Common myeloid progenitor, CD34-positive (primary cell): ENCODE results near the gene B3GNT5.
A peak's percentile ranks its signal among the peaks of the same experiment; 100 is the strongest.

ENCODE experiments used
- CTCF ChIA-PET: fragments of 350-600 bp; sonication (Branson Sonifier 250); formaldehyde crosslinking; loops from one replicate; lab custom pipeline; 2021; ENCODE audit warnings: antibody characterized with exemption; lab: Charles Lee
- POLR2A ChIA-PET: fragments of 350-600 bp; sonication (Branson Sonifier 250); formaldehyde crosslinking; loops from one replicate; lab custom pipeline; 2021; ENCODE audit warnings: antibody characterized with exemption; lab: Charles Lee
- DNase-seq, 3 donors: peaks; one replicate each; pipeline versions ENCODE4 v3.0.0 to v3.0.0-alpha.2; 2013
- H3K27ac ChIP-seq, 2 experiments: 1 replicate in 1 of 2; 2 replicates in 1 of 2; pipeline ENCODE4 v1.7.0; 2013; ENCODE audit warnings: inconsistent platforms in 2 of 2, low read length in 2 of 2, mild to moderate bottlenecking in 2 of 2, low read depth in 1 of 2, moderate library complexity in 1 of 2; ENCODE audit not compliant: severe bottlenecking in 2 of 2, insufficient read depth in 1 of 2, poor library complexity in 1 of 2
- H3K27me3 ChIP-seq, 5 experiments: replicated peaks in 2 of 5; 1 replicate in 3 of 5; 2 replicates in 2 of 5; pipeline versions ENCODE4 v1.6.1 to v1.7.0; 2013; ENCODE audit warnings: low read length in 4 of 5, mild to moderate bottlenecking in 2 of 5, moderate library complexity in 2 of 5, inconsistent platforms in 1 of 5; ENCODE audit not compliant: insufficient read depth in 5 of 5, control insufficient read depth in 4 of 5
- H3K36me3 ChIP-seq, 4 experiments: 1 replicate in 2 of 4; 2 replicates in 2 of 4; pipeline versions ENCODE4 v1.6.1 to v1.7.0; 2013; ENCODE audit warnings: low read length in 3 of 4, control low read depth in 1 of 4, mild to moderate bottlenecking in 1 of 4; ENCODE audit not compliant: control insufficient read depth in 4 of 4, insufficient read depth in 4 of 4
- H3K4me1 ChIP-seq, 4 experiments: 1 replicate in 3 of 4; 2 replicates in 1 of 4; pipeline versions ENCODE4 v1.6.1 to v1.7.1; 2013; ENCODE audit warnings: low read length in 3 of 4, mild to moderate bottlenecking in 3 of 4, control low read depth in 1 of 4, inconsistent platforms in 1 of 4, moderate library complexity in 1 of 4; ENCODE audit not compliant: control insufficient read depth in 4 of 4, insufficient read depth in 4 of 4; ENCODE audit errors: control extremely low read depth in 1 of 4
- H3K4me3 ChIP-seq, 7 experiments: 1 replicate in 4 of 7; 2 replicates in 3 of 7; pipeline versions ENCODE4 v1.5.1 to v1.7.0; 2013; ENCODE audit warnings: mild to moderate bottlenecking in 7 of 7, low read length in 6 of 7, moderate library complexity in 6 of 7, inconsistent platforms in 2 of 7, low read depth in 2 of 7, control low read depth in 1 of 7; ENCODE audit not compliant: insufficient read depth in 4 of 7, control insufficient read depth in 1 of 7; ENCODE audit errors: extremely low read depth in 1 of 7
- H3K9me3 ChIP-seq, 5 experiments: 1 replicate in 4 of 5; 2 replicates in 1 of 5; pipeline versions ENCODE4 v1.6.1 to v1.7.1; 2013; ENCODE audit warnings: low read length in 4 of 5, mild to moderate bottlenecking in 2 of 5, inconsistent platforms in 1 of 5, low read depth in 1 of 5, moderate library complexity in 1 of 5; ENCODE audit not compliant: control insufficient read depth in 4 of 5, insufficient read depth in 2 of 5; ENCODE audit errors: control extremely low read depth in 1 of 5
- WGBS: methylation state at CpG from one replicate; pipeline ENCODE4 v1.1.5; 2013; ENCODE audit not compliant: insufficient coverage; 5-methylcytosine and 5-hydroxymethylcytosine counted together

B3GNT5 gene

GRCh38 chr3:183274609-183275008 lies 21.6 kb downstream of the B3GNT5 start:
- CTCF ChIA-PET, result interaction anchor here (0.6 to 1.5 kb wide), 5 partner anchors 10 to 205 kb away, joined by 3 to 7 read pairs (median 4); partner anchors contain the start of gene B3GNT5
- Histone ChIP-seq H3K27me3 (no peaks in the 10 kb centered on the region), H3K4me1 (peaks cover 6 to 26% (median 11%) of the 10 kb centered on the region in 4 experiments), H3K9me3 (no peaks in the 10 kb centered on the region), H3K27ac (no peak overlapping the region), H3K36me3 (peaks cover 0 to 18% (median 8%) of the 10 kb centered on the region in 4 experiments), H3K4me3 (no peak overlapping the region)
- no peak for DNase-seq
- WGBS, result 97% methylated on average over 4 of the region's 5 CpGs
- POLR2A ChIA-PET, result interaction anchor here (0.7 kb wide), 1 partner anchor 28 kb away, joined by 3 read pairs; no protein-coding TSS in a partner anchor

GRCh38 chr3:183275418-183275817 lies 22.4 kb downstream of the B3GNT5 start:
- no peak overlapping the region for H3K4me3 ChIP-seq
- ChIA-PET CTCF (interaction anchor here (0.8 to 1.8 kb wide), 5 partner anchors 16 to 107 kb away, joined by 3 to 7 read pairs (median 4); partner anchors contain the start of gene B3GNT5), POLR2A (interaction anchor here (0.7 kb wide), 1 partner anchor 27 kb away, joined by 3 read pairs; no protein-coding TSS in a partner anchor)
- H3K36me3 ChIP-seq, result peaks cover 0 to 9% (median 4%) of the 10 kb centered on the region in 4 experiments
- H3K4me1 ChIP-seq, result peaks cover 6 to 26% (median 11%) of the 10 kb centered on the region in 4 experiments
- no peaks in the 10 kb centered on the region for H3K9me3 ChIP-seq
- H3K27me3 ChIP-seq, result no peaks in the 10 kb centered on the region
- 0% methylated on average over 1 of the region's 2 CpGs for WGBS
- peak; percentile 80 to 96 (median 95) for DNase-seq
- H3K27ac ChIP-seq, result peak overlapping the region; percentile 25 to 45

GRCh38 chr3:183275937-183276336 lies 22.9 kb downstream of the B3GNT5 start:
- no peak for DNase-seq
- WGBS, result no CpG with 5 or more reads among the region's 3 CpGs
- Histone ChIP-seq H3K4me1 (peaks cover 6 to 26% (median 11%) of the 10 kb centered on the region in 4 experiments), H3K4me3 (no peak overlapping the region), H3K27me3 (no peaks in the 10 kb centered on the region), H3K27ac (peak overlapping the region; percentile 25 to 35), H3K9me3 (no peaks in the 10 kb centered on the region), H3K36me3 (peaks cover 0 to 5% (median 3%) of the 10 kb centered on the region in 4 experiments)
- ChIA-PET CTCF (interaction anchor here (1.2 to 1.8 kb wide), 4 partner anchors 10 to 107 kb away, joined by 3 to 6 read pairs (median 4); no protein-coding TSS in a partner anchor), POLR2A (interaction anchor here (0.7 kb wide), 1 partner anchor 17 kb away, joined by 3 read pairs; no protein-coding TSS in a partner anchor)

GRCh38 chr3:183277260-183277659 lies 24.2 kb downstream of the B3GNT5 start:
- Histone ChIP-seq H3K9me3 (no peaks in the 10 kb centered on the region), H3K36me3 (peaks cover 0 to 3% (median 0%) of the 10 kb centered on the region in 4 experiments), H3K27ac (no peak overlapping the region), H3K4me3 (no peak overlapping the region), H3K4me1 (peaks cover 6 to 30% (median 12%) of the 10 kb centered on the region in 4 experiments), H3K27me3 (no peaks in the 10 kb centered on the region)
- CTCF ChIA-PET, result interaction anchor here (1.2 kb wide), 1 partner anchor 105 kb away, joined by 4 read pairs; no protein-coding TSS in a partner anchor
- DNase-seq, result no peak
- POLR2A ChIA-PET, result no interaction called here
- WGBS, result 83% methylated on average over 1 of the region's 5 CpGs

GRCh38 chr3:183278479-183279088 lies 25.5 kb downstream of the B3GNT5 start:
- WGBS, result 100% methylated on average over 1 of the region's 4 CpGs
- Histone ChIP-seq H3K9me3 (no peaks in the 10 kb centered on the region), H3K4me3 (no peak overlapping the region), H3K27me3 (no peaks in the 10 kb centered on the region), H3K4me1 (peaks cover 6 to 22% (median 11%) of the 10 kb centered on the region in 4 experiments), H3K27ac (no peak overlapping the region), H3K36me3 (peaks cover 0 to 3% (median 0%) of the 10 kb centered on the region in 4 experiments)
- no peak for DNase-seq
- ChIA-PET POLR2A (no interaction called here), CTCF (interaction anchor here (1.2 kb wide), 2 partner anchors 20 to 140 kb away, joined by 3 to 4 read pairs; no protein-coding TSS in a partner anchor)

GRCh38 chr3:183279371-183279770 lies 26.3 kb downstream of the B3GNT5 start:
- peaks cover 0 to 3% (median 0%) of the 10 kb centered on the region in 4 experiments for H3K36me3 ChIP-seq
- H3K4me3 ChIP-seq, result no peak overlapping the region
- 100% methylated on average over 2 of the region's 3 CpGs for WGBS
- no peak for DNase-seq
- H3K27ac ChIP-seq, result no peak overlapping the region
- POLR2A ChIA-PET, result no interaction called here
- H3K9me3 ChIP-seq, result no peaks in the 10 kb centered on the region
- CTCF ChIA-PET, result interaction anchor here (1.2 kb wide), 2 partner anchors 20 to 140 kb away, joined by 3 to 4 read pairs; no protein-coding TSS in a partner anchor
- no peaks in the 10 kb centered on the region for H3K27me3 ChIP-seq
- H3K4me1 ChIP-seq, result peaks cover 6 to 22% (median 11%) of the 10 kb centered on the region in 4 experiments
